Measurements from ENCODE around the gene GID4. TPM values are rescaled to one million over a fixed set of nuclear protein-coding genes. Genes with fewer than 3 reads are reported as not detected.
A peak's percentile ranks its signal among the peaks of the same experiment; 100 is the strongest.

Gene GID4
- total and polyA plus RNA-seq, 2 of the 13 experiments (the other 11 are each of a cell fraction or from before 2014, with no cell fraction given), result 4.3 to 6.1 TPM

- ChIA-PET POLR2A (no interaction called here), CTCF (ENCODE audit: low intra/inter-chr PET ratio, low total read pairs) (no interaction called here)
- Histone ChIP-seq H3K79me2 (ENCODE audit: insufficient read depth, low read length) (peaks cover 2% of the 10 kb centered on the region), H3K9me3 (ENCODE audit: low read length) (no peaks in the 10 kb centered on the region), H3K9ac (ENCODE audit: insufficient read depth, low read depth, low read length) (no peak overlapping the region), H3K36me3 (replicated peaks in 1 of 2; ENCODE audit: control insufficient read depth in 1 of 2, insufficient read depth in 2 of 2, low read length in 2 of 2) (peaks cover 18 to 35% of the 10 kb centered on the region in 2 experiments), H3K27me3 (ENCODE audit: control insufficient read depth in 1 of 2, insufficient read depth in 2 of 2, low read length in 2 of 2) (no peaks in the 10 kb centered on the region), H3K4me2 (ENCODE audit: low read depth, low read length) (no peak overlapping the region), H3K4me3 (replicated peaks in 1 of 3; ENCODE audit: insufficient read depth in 1 of 3, low read depth in 2 of 3, low read length in 3 of 3) (no peak overlapping the region), H3K4me1 (ENCODE audit: insufficient read depth, low read length) (peaks cover 5% of the 10 kb centered on the region; the same call in 1 of the 2 replicates), H2AFZ (ENCODE audit: low read length) (no peak overlapping the region), H4K20me1 (ENCODE audit: insufficient read depth, low read length) (no peaks in the 10 kb centered on the region), H3K27ac (ENCODE audit: extremely low read length, insufficient read depth, low read length) (no peak overlapping the region)
- no TSS peak for BruUV-seq (replicated peaks)
- in situ Hi-C loops (cut with HindIII; ENCODE audit: extremely low pct_ligation_motif_present, low pct_unique_long_range_greater_than_20kb), result no loop called here
- DNase-seq (ENCODE audit: low spot score) (no peak), ATAC-seq (peak; percentile 17; the same call in 2 of the 3 replicates), FAIRE-seq (no peak)
- WGBS (ENCODE audit: low lambda C conversion rate), result 94% methylated on average over 10 of the region's 10 CpGs
- intact Hi-C loops (cut with micrococcal nuclease; ENCODE audit: unreplicated experiment), result no loop called here
- TF ChIP-seq NR2F2 (IDR thresholded peaks at IDR 0.05; ENCODE audit: borderline replicate concordance, low read depth), result no peak
Observed at GRCh38 chr17:18094409-18094807, 55.2 kb downstream of the GID4 start.

GRCh38 chr17:18099516-18099915 lies 60.3 kb downstream of the GID4 start:
- no peak overlapping the region for H3K27ac ChIP-seq (ENCODE audit: extremely low read length, insufficient read depth, low read length)
- H3K4me2 ChIP-seq (ENCODE audit: low read depth, low read length), result no peak overlapping the region
- in situ Hi-C loops (cut with HindIII; ENCODE audit: extremely low pct_ligation_motif_present, low pct_unique_long_range_greater_than_20kb) (no loop called here), intact Hi-C loops (cut with micrococcal nuclease; ENCODE audit: unreplicated experiment) (no loop called here)
- H3K9me3 ChIP-seq (ENCODE audit: low read length), result no peaks in the 10 kb centered on the region
- 98% methylated on average over 9 of the region's 14 CpGs for WGBS (ENCODE audit: low lambda C conversion rate)
- DNase-seq (ENCODE audit: low spot score) (no peak), FAIRE-seq (no peak), ATAC-seq (no peak)
- ChIA-PET POLR2A (no interaction called here), CTCF (ENCODE audit: low intra/inter-chr PET ratio, low total read pairs) (no interaction called here)
- TSS peak; percentile 15 for BruUV-seq (replicated peaks)
- no peaks in the 10 kb centered on the region for H3K79me2 ChIP-seq (ENCODE audit: insufficient read depth, low read length)
- no peaks in the 10 kb centered on the region for H3K27me3 ChIP-seq (ENCODE audit: control insufficient read depth in 1 of 2, insufficient read depth in 2 of 2, low read length in 2 of 2)
- no peak for TF ChIP-seq PRPF4 (IDR thresholded peaks at IDR 0.05; ENCODE audit: low read depth, low read length, poor library complexity, severe bottlenecking)
- TF ChIP-seq ZNF431 (CRISPR knock-in tag; IDR thresholded peaks at IDR 0.05; ENCODE audit: borderline replicate concordance, low read depth), result no peak
- TF ChIP-seq ZNF746 (CRISPR knock-in tag; IDR thresholded peaks at IDR 0.05), result no peak
- TF ChIP-seq UBTF (CRISPR knock-in tag; IDR thresholded peaks at IDR 0.05), result no peak
- TF ChIP-seq MYC (CRISPR knock-in tag; IDR thresholded peaks at IDR 0.05; ENCODE audit: borderline replicate concordance), result no peak
- TF ChIP-seq ZC3H13 (CRISPR knock-in tag; IDR thresholded peaks at IDR 0.05), result no peak
- no peak for TF ChIP-seq ZNF484 (CRISPR knock-in tag; IDR thresholded peaks at IDR 0.05; ENCODE audit: borderline replicate concordance, low read depth)
- TF ChIP-seq PHF20 (CRISPR knock-in tag; IDR thresholded peaks at IDR 0.05), result no peak
- no peak for TF ChIP-seq DZIP1 (CRISPR knock-in tag; IDR thresholded peaks at IDR 0.05)
- no peak for TF ChIP-seq ZNF33B (CRISPR knock-in tag; IDR thresholded peaks at IDR 0.05)
- no peak for TF ChIP-seq ZNF563 (CRISPR knock-in tag; IDR thresholded peaks at IDR 0.05)
- TF ChIP-seq MAFK (conservative IDR thresholded peaks at IDR 0.05 in 1 of 2, IDR thresholded peaks at IDR 0.05 in 1 of 2; ENCODE audit: low read length in 2 of 2), result no peak
- no peak overlapping the region for H3K9ac ChIP-seq (ENCODE audit: insufficient read depth, low read depth, low read length)
- no peaks in the 10 kb centered on the region for H4K20me1 ChIP-seq (ENCODE audit: insufficient read depth, low read length)
- H2AFZ ChIP-seq (ENCODE audit: low read length), result no peak overlapping the region
- peaks cover 19 to 63% of the 10 kb centered on the region in 2 experiments; a peak in 4 of 5 replicates for H3K36me3 ChIP-seq (replicated peaks in 1 of 2; ENCODE audit: control insufficient read depth in 1 of 2, insufficient read depth in 2 of 2, low read length in 2 of 2)
- no peak overlapping the region for H3K4me3 ChIP-seq (replicated peaks in 1 of 3; ENCODE audit: insufficient read depth in 1 of 3, low read depth in 2 of 3, low read length in 3 of 3)
- H3K4me1 ChIP-seq (ENCODE audit: insufficient read depth, low read length), result no peaks in the 10 kb centered on the region

All from HepG2 (cell line).